Measurements from ENCODE around the gene FKBP11. TPM values are rescaled to one million over a fixed set of nuclear protein-coding genes. Genes with fewer than 3 reads are reported as not detected.
A peak's percentile ranks its signal among the peaks of the same experiment; 100 is the strongest.

FKBP11 gene
- total and polyA plus RNA-seq, 2 of the 13 experiments (the other 11 are each of a cell fraction or from before 2014, with no cell fraction given) = 15.5 to 19.4 TPM

- 0 out of 2 replicates have a peak, but pooled peaks have one; percentile 23 for TF ChIP-seq NR0B2 (CRISPR knock-in tag; IDR thresholded peaks at IDR 0.05)
- no peak for TF ChIP-seq ZNF549 (CRISPR knock-in tag; IDR thresholded peaks at IDR 0.05)
- TF ChIP-seq HMG20A (CRISPR knock-in tag; IDR thresholded peaks at IDR 0.05; ENCODE audit: borderline replicate concordance) = no peak
- TF ChIP-seq ONECUT2 (CRISPR knock-in tag; IDR thresholded peaks at IDR 0.05) = no peak
- no peak for TF ChIP-seq E2F2 (CRISPR knock-in tag; IDR thresholded peaks at IDR 0.05; ENCODE audit: borderline replicate concordance)
- no peak for TF ChIP-seq ZSCAN31 (CRISPR knock-in tag; IDR thresholded peaks at IDR 0.05; ENCODE audit: low read depth)
- no peak for TF ChIP-seq KAT7 (CRISPR knock-in tag; IDR thresholded peaks at IDR 0.05; ENCODE audit: borderline replicate concordance)
- TF ChIP-seq NFIB (CRISPR knock-in tag; IDR thresholded peaks at IDR 0.05; ENCODE audit: borderline replicate concordance) = no peak
- no peak for TF ChIP-seq NFYB (CRISPR knock-in tag; IDR thresholded peaks at IDR 0.05)
- no peak for TF ChIP-seq TOE1 (CRISPR knock-in tag; IDR thresholded peaks at IDR 0.05)
- no peak for TF ChIP-seq PAF1 (CRISPR knock-in tag; IDR thresholded peaks at IDR 0.05)
- TF ChIP-seq ZNF850 (CRISPR knock-in tag; conservative IDR thresholded peaks at IDR 0.05) = 0 out of 2 replicates have a peak, but pooled peaks have one; percentile 45
- TF ChIP-seq THYN1 (CRISPR knock-in tag; IDR thresholded peaks at IDR 0.05; ENCODE audit: borderline replicate concordance, low read depth) = no peak
- no peak for TF ChIP-seq CSRNP1 (CRISPR knock-in tag; IDR thresholded peaks at IDR 0.05)
- no peak for TF ChIP-seq ZNF329 (CRISPR knock-in tag; IDR thresholded peaks at IDR 0.05; ENCODE audit: low read depth)
- TF ChIP-seq RBM22 (optimal IDR thresholded peaks at IDR 0.05; ENCODE audit: low read length) = no peak
- no peak for TF ChIP-seq ZNF629 (CRISPR knock-in tag; conservative IDR thresholded peaks at IDR 0.05)
- no peak for TF ChIP-seq ZNF646 (CRISPR knock-in tag; IDR thresholded peaks at IDR 0.05)
- TF ChIP-seq ERF (CRISPR knock-in tag; IDR thresholded peaks at IDR 0.05) = no peak
- no peak for TF ChIP-seq ZNF746 (CRISPR knock-in tag; IDR thresholded peaks at IDR 0.05)
- no peak for TF ChIP-seq ZNF343 (CRISPR knock-in tag; IDR thresholded peaks at IDR 0.05)
Observed at GRCh38 chr12:48969833-48970701, 44.8 kb upstream of the FKBP11 start (continued).
